ENCODE results near the gene CEACAM5. TPM values are rescaled to one million over a fixed set of nuclear protein-coding genes. Genes with fewer than 3 reads are reported as not detected.

The CEACAM5 gene
- total RNA-seq, 1 experiment from 2014 or later: 0.46 TPM

DNA sequence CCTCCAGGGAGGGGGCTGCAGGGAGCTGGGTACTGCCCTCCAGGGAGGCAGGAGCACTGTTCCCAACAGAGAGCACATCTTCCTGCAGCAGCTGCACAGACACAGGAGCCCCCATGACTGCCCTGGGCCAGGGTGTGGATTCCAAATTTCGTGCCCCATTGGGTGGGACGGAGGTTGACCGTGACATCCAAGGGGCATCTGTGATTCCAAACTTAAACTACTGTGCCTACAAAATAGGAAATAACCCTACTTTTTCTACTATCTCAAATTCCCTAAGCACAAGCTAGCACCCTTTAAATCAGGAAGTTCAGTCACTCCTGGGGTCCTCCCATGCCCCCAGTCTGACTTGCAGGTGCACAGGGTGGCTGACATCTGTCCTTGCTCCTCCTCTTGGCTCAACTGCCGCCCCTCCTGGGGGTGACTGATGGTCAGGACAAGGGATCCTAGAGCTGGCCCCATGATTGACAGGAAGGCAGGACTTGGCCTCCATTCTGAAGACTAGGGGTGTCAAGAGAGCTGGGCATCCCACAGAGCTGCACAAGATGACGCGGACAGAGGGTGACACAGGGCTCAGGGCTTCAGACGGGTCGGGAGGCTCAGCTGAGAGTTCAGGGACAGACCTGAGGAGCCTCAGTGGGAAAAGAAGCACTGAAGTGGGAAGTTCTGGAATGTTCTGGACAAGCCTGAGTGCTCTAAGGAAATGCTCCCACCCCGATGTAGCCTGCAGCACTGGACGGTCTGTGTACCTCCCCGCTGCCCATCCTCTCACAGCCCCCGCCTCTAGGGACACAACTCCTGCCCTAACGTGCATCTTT, 7.8 kb upstream of the CEACAM5 start (continued):
- TF ChIP-seq, protein P1, sequence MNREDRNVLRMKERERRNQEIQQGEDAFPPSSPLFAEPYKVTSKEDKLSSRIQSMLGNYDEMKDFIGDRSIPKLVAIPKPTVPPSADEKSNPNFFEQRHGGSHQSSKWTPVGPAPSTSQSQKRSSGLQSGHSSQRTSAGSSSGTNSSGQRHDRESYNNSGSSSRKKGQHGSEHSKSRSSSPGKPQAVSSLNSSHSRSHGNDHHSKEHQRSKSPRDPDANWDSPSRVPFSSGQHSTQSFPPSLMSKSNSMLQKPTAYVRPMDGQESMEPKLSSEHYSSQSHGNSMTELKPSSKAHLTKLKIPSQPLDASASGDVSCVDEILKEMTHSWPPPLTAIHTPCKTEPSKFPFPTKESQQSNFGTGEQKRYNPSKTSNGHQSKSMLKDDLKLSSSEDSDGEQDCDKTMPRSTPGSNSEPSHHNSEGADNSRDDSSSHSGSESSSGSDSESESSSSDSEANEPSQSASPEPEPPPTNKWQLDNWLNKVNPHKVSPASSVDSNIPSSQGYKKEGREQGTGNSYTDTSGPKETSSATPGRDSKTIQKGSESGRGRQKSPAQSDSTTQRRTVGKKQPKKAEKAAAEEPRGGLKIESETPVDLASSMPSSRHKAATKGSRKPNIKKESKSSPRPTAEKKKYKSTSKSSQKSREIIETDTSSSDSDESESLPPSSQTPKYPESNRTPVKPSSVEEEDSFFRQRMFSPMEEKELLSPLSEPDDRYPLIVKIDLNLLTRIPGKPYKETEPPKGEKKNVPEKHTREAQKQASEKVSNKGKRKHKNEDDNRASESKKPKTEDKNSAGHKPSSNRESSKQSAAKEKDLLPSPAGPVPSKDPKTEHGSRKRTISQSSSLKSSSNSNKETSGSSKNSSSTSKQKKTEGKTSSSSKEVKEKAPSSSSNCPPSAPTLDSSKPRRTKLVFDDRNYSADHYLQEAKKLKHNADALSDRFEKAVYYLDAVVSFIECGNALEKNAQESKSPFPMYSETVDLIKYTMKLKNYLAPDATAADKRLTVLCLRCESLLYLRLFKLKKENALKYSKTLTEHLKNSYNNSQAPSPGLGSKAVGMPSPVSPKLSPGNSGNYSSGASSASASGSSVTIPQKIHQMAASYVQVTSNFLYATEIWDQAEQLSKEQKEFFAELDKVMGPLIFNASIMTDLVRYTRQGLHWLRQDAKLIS (CRISPR knock-in tag; IDR thresholded peaks at IDR 0.05; ENCODE audit: borderline replicate concordance): no peak
- TF ChIP-seq, protein P2, sequence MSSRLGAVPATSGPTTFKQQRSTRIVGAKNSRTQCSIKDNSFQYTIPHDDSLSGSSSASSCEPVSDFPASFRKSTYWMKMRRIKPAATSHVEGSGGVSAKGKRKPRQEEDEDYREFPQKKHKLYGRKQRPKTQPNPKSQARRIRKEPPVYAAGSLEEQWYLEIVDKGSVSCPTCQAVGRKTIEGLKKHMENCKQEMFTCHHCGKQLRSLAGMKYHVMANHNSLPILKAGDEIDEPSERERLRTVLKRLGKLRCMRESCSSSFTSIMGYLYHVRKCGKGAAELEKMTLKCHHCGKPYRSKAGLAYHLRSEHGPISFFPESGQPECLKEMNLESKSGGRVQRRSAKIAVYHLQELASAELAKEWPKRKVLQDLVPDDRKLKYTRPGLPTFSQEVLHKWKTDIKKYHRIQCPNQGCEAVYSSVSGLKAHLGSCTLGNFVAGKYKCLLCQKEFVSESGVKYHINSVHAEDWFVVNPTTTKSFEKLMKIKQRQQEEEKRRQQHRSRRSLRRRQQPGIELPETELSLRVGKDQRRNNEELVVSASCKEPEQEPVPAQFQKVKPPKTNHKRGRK (CRISPR knock-in tag; IDR thresholded peaks at IDR 0.05; ENCODE audit: borderline replicate concordance): no peak
- no peak for TF ChIP-seq MYBL2 (CRISPR knock-in tag; IDR thresholded peaks at IDR 0.05)

DNA sequence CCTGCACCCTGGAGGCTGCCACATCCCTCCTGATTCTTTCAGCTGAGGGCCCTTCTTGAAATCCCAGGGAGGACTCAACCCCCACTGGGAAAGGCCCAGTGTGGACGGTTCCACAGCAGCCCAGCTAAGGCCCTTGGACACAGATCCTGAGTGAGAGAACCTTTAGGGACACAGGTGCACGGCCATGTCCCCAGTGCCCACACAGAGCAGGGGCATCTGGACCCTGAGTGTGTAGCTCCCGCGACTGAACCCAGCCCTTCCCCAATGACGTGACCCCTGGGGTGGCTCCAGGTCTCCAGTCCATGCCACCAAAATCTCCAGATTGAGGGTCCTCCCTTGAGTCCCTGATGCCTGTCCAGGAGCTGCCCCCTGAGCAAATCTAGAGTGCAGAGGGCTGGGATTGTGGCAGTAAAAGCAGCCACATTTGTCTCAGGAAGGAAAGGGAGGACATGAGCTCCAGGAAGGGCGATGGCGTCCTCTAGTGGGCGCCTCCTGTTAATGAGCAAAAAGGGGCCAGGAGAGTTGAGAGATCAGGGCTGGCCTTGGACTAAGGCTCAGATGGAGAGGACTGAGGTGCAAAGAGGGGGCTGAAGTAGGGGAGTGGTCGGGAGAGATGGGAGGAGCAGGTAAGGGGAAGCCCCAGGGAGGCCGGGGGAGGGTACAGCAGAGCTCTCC, 6.9 kb upstream of the CEACAM5 start:
- POLR2A ChIA-PET: no interaction called here
- CTCF ChIA-PET: interaction anchor here (0.5 to 5.8 kb wide), 32 partner anchors 9 to 221 kb away, joined by 3 to 69 read pairs (median 4); partner anchors contain the start of genes CEACAM6, CEACAM7 and RPS19
- no peak for TF ChIP-seq ZNF263 (CRISPR knock-in tag; IDR thresholded peaks at IDR 0.05; ENCODE audit: low read depth)
- TF ChIP-seq, protein P3, sequence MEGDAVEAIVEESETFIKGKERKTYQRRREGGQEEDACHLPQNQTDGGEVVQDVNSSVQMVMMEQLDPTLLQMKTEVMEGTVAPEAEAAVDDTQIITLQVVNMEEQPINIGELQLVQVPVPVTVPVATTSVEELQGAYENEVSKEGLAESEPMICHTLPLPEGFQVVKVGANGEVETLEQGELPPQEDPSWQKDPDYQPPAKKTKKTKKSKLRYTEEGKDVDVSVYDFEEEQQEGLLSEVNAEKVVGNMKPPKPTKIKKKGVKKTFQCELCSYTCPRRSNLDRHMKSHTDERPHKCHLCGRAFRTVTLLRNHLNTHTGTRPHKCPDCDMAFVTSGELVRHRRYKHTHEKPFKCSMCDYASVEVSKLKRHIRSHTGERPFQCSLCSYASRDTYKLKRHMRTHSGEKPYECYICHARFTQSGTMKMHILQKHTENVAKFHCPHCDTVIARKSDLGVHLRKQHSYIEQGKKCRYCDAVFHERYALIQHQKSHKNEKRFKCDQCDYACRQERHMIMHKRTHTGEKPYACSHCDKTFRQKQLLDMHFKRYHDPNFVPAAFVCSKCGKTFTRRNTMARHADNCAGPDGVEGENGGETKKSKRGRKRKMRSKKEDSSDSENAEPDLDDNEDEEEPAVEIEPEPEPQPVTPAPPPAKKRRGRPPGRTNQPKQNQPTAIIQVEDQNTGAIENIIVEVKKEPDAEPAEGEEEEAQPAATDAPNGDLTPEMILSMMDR (IDR thresholded peaks at IDR 0.05): peak; percentile 61
- no peak overlapping the region for H3K4me3 Mint-ChIP-seq
- H3K27ac Mint-ChIP-seq: no peak overlapping the region
- H3K4me1 Mint-ChIP-seq: no peaks in the 10 kb centered on the region
- peaks cover 13% of the 10 kb centered on the region for H3K27me3 Mint-ChIP-seq (ENCODE audit: low read depth)
- no peaks in the 10 kb centered on the region for H3K36me3 Mint-ChIP-seq
- DNase-seq (ENCODE audit: low spot score) (peak; percentile 73), ATAC-seq (peak; percentile 78)
- no peaks in the 10 kb centered on the region for H3K9me3 Mint-ChIP-seq

DNA sequence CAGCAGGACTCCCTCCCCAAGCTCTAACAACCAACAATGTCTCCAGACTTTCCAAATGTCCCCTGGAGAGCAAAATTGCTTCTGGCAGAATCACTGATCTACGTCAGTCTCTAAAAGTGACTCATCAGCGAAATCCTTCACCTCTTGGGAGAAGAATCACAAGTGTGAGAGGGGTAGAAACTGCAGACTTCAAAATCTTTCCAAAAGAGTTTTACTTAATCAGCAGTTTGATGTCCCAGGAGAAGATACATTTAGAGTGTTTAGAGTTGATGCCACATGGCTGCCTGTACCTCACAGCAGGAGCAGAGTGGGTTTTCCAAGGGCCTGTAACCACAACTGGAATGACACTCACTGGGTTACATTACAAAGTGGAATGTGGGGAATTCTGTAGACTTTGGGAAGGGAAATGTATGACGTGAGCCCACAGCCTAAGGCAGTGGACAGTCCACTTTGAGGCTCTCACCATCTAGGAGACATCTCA, 6.2 kb upstream of the CEACAM5 start:
- ATAC-seq: no peak
- no peak for DNase-seq (ENCODE audit: low spot score)
- CTCF ChIA-PET: interaction anchor here (0.6 to 5.8 kb wide), 25 partner anchors 8 to 220 kb away, joined by 3 to 69 read pairs (median 4); partner anchors contain the start of genes CEACAM6, CEACAM7 and RPS19
- POLR2A ChIA-PET: no interaction called here
- Mint-ChIP-seq H3K27me3 (ENCODE audit: low read depth) (peaks cover 13% of the 10 kb centered on the region), H3K36me3 (no peaks in the 10 kb centered on the region), H3K27ac (no peak overlapping the region), H3K9me3 (no peaks in the 10 kb centered on the region), H3K4me3 (no peak overlapping the region), H3K4me1 (0 out of 2 replicates have a peak, but pooled peaks cover 2% of the 10 kb centered on the region)
- TF ChIP-seq MYBL2 (CRISPR knock-in tag; IDR thresholded peaks at IDR 0.05): no peak
- TF ChIP-seq FOXK1 (CRISPR knock-in tag; IDR thresholded peaks at IDR 0.05): no peak

DNA sequence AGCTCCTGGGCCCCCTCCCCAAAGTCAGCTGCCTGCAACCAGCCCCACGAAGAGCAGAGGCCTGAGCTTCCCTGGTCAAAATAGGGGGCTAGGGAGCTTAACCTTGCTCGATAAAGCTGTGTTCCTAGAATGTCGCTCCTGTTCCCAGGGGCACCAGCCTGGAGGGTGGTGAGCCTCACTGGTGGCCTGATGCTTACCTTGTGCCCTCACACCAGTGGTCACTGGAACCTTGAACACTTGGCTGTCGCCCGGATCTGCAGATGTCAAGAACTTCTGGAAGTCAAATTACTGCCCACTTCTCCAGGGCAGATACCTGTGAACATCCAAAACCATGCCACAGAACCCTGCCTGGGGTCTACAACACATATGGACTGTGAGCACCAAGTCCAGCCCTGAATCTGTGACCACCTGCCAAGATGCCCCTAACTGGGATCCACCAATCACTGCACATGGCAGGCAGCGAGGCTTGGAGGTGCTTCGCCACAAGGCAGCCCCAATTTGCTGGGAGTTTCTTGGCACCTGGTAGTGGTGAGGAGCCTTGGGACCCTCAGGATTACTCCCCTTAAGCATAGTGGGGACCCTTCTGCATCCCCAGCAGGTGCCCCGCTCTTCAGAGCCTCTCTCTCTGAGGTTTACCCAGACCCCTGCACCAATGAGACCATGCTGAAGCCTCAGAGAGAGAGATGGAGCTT, 4.7 kb upstream of the CEACAM5 start:
- ChIA-PET CTCF (interaction anchor here (1.1 to 5.8 kb wide), 4 partner anchors 13 to 156 kb away, joined by 3 to 53 read pairs (median 4); no protein-coding TSS in a partner anchor), POLR2A (no interaction called here)
- Mint-ChIP-seq H3K9me3 (no peaks in the 10 kb centered on the region), H3K4me1 (0 out of 2 replicates have a peak, but pooled peaks cover 2% of the 10 kb centered on the region), H3K27ac (no peak overlapping the region), H3K36me3 (no peaks in the 10 kb centered on the region), H3K4me3 (no peak overlapping the region), H3K27me3 (ENCODE audit: low read depth) (peaks cover 16% of the 10 kb centered on the region)
- DNase-seq (ENCODE audit: low spot score): peak; percentile 3
- ATAC-seq: no peak
- TF ChIP-seq OVOL2 (CRISPR knock-in tag; IDR thresholded peaks at IDR 0.05; ENCODE audit: borderline replicate concordance): no peak
- no peak for TF ChIP-seq RELA (CRISPR knock-in tag; IDR thresholded peaks at IDR 0.05; ENCODE audit: borderline replicate concordance)
- TF ChIP-seq, protein P1 (CRISPR knock-in tag; IDR thresholded peaks at IDR 0.05; ENCODE audit: borderline replicate concordance): no peak
- no peak for TF ChIP-seq JAZF1 (CRISPR knock-in tag; IDR thresholded peaks at IDR 0.05)
- no peak for TF ChIP-seq MYBL2 (CRISPR knock-in tag; IDR thresholded peaks at IDR 0.05)
- TF ChIP-seq TCF7 (CRISPR knock-in tag; IDR thresholded peaks at IDR 0.05; ENCODE audit: low read depth): no peak
- no peak for TF ChIP-seq SMAD3 (CRISPR knock-in tag; IDR thresholded peaks at IDR 0.05; ENCODE audit: borderline replicate concordance)
- TF ChIP-seq EMX1 (CRISPR knock-in tag; IDR thresholded peaks at IDR 0.05): no peak
- TF ChIP-seq ZNF263 (CRISPR knock-in tag; IDR thresholded peaks at IDR 0.05; ENCODE audit: low read depth): no peak

Data from WTC11 (cell line).